ENCODE measurements around the gene CHERP.
"Not testable (repeated sequence)": the region's sequence is repeated elsewhere in the genome, so short reads cannot be mapped to it uniquely, and the experiment has no call there.

- TF ChIP-seq POLR2A, CTCF (IDR thresholded peaks at IDR 0.05): not testable (repeated sequence)
Observed at GRCh38 chr19:16543734-16544133, 1.5 kb upstream of the CHERP start.
